BLaER1 (cell line): ENCODE measurements around the gene COBL.
"Not testable (repeated sequence)": the region's sequence is repeated elsewhere in the genome, so short reads cannot be mapped to it uniquely, and the experiment has no call there.

Source experiments
- H3K27ac ChIP-seq: shearing (Covaris generic); formaldehyde crosslinking; 2 replicates; pipeline ENCODE4 v1.8.1; 2022
- H3K27me3 ChIP-seq: shearing (Covaris generic); formaldehyde crosslinking; 2 replicates; pipeline ENCODE4 v1.8.1; 2022
- H3K36me3 ChIP-seq: shearing (Covaris generic); formaldehyde crosslinking; 2 replicates; pipeline ENCODE4 v1.8.1; 2022
- H3K4me1 ChIP-seq: shearing (Covaris generic); formaldehyde crosslinking; 2 replicates; pipeline ENCODE4 v1.8.1; 2022
- H3K4me2 ChIP-seq: shearing (Covaris generic); formaldehyde crosslinking; 2 replicates; pipeline ENCODE4 v1.8.1; 2022
- H3K4me3 ChIP-seq: shearing (Covaris generic); formaldehyde crosslinking; 2 replicates; pipeline ENCODE4 v1.8.1; 2022
- H3K9ac ChIP-seq: shearing (Covaris generic); formaldehyde crosslinking; 2 replicates; pipeline ENCODE4 v1.8.1; 2022
- H3K9me3 ChIP-seq: shearing (Covaris generic); formaldehyde crosslinking; 2 replicates; pipeline ENCODE4 v1.8.1; 2022
- H4K20me1 ChIP-seq: shearing (Covaris generic); formaldehyde crosslinking; 2 replicates; pipeline ENCODE4 v1.8.1; 2022
- Cebpa-rat ChIP-seq: shearing (Covaris generic); IDR thresholded peaks from 2 replicates; pipeline ENCODE4 v1.8.1; 2022

The COBL gene

DNA sequence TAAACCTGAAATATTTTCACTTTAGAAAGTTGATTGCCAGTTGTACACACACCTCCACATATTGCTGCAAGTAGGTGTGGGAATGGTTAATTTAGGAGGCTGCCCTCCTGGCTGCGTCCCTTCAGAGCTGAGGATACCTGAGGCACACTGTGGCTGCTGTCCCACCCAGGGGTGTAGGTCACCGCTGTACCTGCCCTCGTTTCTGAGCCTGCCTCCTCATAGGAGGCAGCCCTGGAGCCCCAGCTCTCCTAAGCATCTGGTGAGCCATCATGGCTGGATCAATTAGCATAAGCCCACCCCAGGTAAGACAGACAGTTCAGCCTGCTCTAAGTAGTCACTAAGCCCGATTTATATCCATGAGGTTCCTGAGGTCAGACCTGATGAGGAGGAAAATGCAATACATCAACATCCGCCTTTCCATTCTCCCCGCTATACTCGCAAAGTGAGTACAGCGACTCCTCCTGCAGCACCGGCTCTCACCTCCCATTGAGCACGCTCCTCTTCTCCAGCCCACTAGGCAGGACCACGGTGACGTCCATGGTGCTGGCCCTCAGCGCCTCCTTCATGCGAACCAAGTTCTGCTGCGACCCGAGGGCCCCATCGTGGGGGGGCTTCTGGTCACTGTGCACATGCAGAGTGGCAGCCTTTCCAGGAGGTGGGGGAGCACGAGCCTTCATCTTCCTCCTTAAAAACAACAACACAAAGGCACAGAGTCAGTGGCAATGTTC is 97.2 kb downstream of the COBL start:
- TF ChIP-seq Cebpa-rat = no peak

GRCh38 chr7:51217804-51218203 is 98.8 kb downstream of the COBL start:
- TF ChIP-seq Cebpa-rat = no peak
- no peaks in the 10 kb centered on the region for H3K4me1 ChIP-seq
- no peak overlapping the region for H3K9ac ChIP-seq
- no peaks in the 10 kb centered on the region for H3K9me3 ChIP-seq
- H4K20me1 ChIP-seq = no peaks in the 10 kb centered on the region
- H3K27ac ChIP-seq = no peak overlapping the region
- H3K27me3 ChIP-seq = no peaks in the 10 kb centered on the region
- H3K4me2 ChIP-seq = no peak overlapping the region
- no peaks in the 10 kb centered on the region for H3K36me3 ChIP-seq
- no peak overlapping the region for H3K4me3 ChIP-seq

More for the DNA sequence above, 97.2 kb downstream of the COBL start:
- no peaks in the 10 kb centered on the region for H3K36me3 ChIP-seq
- no peaks in the 10 kb centered on the region for H3K9me3 ChIP-seq
- H3K9ac ChIP-seq = no peak overlapping the region
- no peaks in the 10 kb centered on the region for H4K20me1 ChIP-seq
- no peaks in the 10 kb centered on the region for H3K4me1 ChIP-seq
- no peak overlapping the region for H3K4me2 ChIP-seq
- H3K4me3 ChIP-seq = no peak overlapping the region
- H3K27me3 ChIP-seq = no peaks in the 10 kb centered on the region
- H3K27ac ChIP-seq = no peak overlapping the region

- Histone ChIP-seq H4K20me1 (no peaks in the 10 kb centered on the region), H3K27me3 (no peaks in the 10 kb centered on the region), H3K4me1 (no peaks in the 10 kb centered on the region), H3K9me3 (no peaks in the 10 kb centered on the region), H3K4me2 (no peak overlapping the region), H3K4me3 (no peak overlapping the region), H3K9ac (no peak overlapping the region), H3K27ac (no peak overlapping the region), H3K36me3 (no peaks in the 10 kb centered on the region)
- TF ChIP-seq Cebpa-rat = no peak
Observed at GRCh38 chr7:51214098-51214497, 102.5 kb downstream of the COBL start.

GRCh38 chr7:51213618-51214017 is 103.0 kb downstream of the COBL start:
- H3K4me1 ChIP-seq = no peaks in the 10 kb centered on the region
- no peak for TF ChIP-seq Cebpa-rat
- H3K4me2 ChIP-seq = no peak overlapping the region
- no peak overlapping the region for H3K27ac ChIP-seq
- H3K36me3 ChIP-seq = no peaks in the 10 kb centered on the region
- no peaks in the 10 kb centered on the region for H4K20me1 ChIP-seq
- no peak overlapping the region for H3K4me3 ChIP-seq
- no peaks in the 10 kb centered on the region for H3K27me3 ChIP-seq
- no peaks in the 10 kb centered on the region for H3K9me3 ChIP-seq
- no peak overlapping the region for H3K9ac ChIP-seq

GRCh38 chr7:51210766-51211165 is 105.8 kb downstream of the COBL start:
- H4K20me1 ChIP-seq = no peaks in the 10 kb centered on the region
- H3K4me2 ChIP-seq = no peak overlapping the region
- peaks cover 4% of the 10 kb centered on the region; the same call in 1 of the 2 replicates for H3K9me3 ChIP-seq
- H3K9ac ChIP-seq = no peak overlapping the region
- H3K4me3 ChIP-seq = no peak overlapping the region
- no peak overlapping the region for H3K27ac ChIP-seq
- no peaks in the 10 kb centered on the region for H3K36me3 ChIP-seq
- no peaks in the 10 kb centered on the region for H3K4me1 ChIP-seq
- no peak for TF ChIP-seq Cebpa-rat
- H3K27me3 ChIP-seq = no peaks in the 10 kb centered on the region

DNA sequence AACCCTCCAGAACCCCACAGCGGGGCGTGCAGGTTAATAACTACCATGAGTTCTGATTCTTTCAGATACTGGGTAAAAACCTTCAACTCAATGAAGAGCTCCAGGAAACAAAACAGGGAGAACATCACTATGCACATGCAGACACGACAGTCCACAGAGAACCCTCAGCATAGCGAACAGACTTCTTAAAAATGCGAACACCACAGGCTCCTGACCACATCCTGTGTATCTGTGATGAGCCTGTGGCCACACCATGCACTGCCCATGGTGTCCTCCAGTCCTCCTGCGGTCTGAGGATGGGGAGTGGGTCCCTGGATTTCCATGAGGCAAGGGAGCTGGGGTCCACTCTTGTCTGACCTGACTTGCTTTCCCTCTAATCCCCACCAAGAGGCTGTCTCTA is 107.2 kb downstream of the COBL start:
- Histone ChIP-seq H3K9me3 (peaks cover 6% of the 10 kb centered on the region), H3K27me3 (no peaks in the 10 kb centered on the region), H3K9ac (no peak overlapping the region), H4K20me1 (no peaks in the 10 kb centered on the region), H3K27ac (no peak overlapping the region), H3K4me2 (no peak overlapping the region), H3K4me1 (no peaks in the 10 kb centered on the region), H3K36me3 (no peaks in the 10 kb centered on the region), H3K4me3 (no peak overlapping the region)
- no peak for TF ChIP-seq Cebpa-rat

- not testable (repeated sequence) for H3K27me3 ChIP-seq, H3K4me3 ChIP-seq, H3K9ac ChIP-seq, H3K36me3 ChIP-seq, H3K27ac ChIP-seq, H4K20me1 ChIP-seq, H3K4me2 ChIP-seq, H3K4me1 ChIP-seq
- H3K9me3 ChIP-seq = peaks cover 13% of the 10 kb centered on the region
Observed at GRCh38 chr7:51208125-51208524, 108.5 kb downstream of the COBL start.

- Histone ChIP-seq H3K27ac (peak overlapping the region; percentile 31; the same call in 1 of the 2 replicates), H3K4me1 (peaks cover 12% of the 10 kb centered on the region)
Observed at GRCh38 chr7:51198654-51199053, 118.0 kb downstream of the COBL start.

DNA sequence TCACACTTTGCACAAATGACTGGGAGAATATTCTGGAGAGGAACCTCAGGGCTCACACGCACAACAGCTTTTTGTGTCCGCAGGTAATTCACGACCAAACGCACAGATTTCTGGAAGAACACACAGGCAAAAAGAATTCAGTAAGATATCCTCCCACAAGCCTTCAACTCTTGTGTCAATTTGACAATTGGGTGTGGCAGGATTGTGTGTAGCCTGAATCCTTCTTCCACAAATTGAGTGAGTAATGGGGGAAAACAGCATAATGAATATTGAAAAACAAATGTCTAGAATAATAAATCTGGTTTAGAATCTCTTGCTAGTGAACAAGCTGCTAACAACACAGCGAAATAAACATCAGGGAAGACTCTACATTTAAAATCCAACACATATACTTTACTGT is 125.6 kb downstream of the COBL start:
- Histone ChIP-seq H3K9me3 (no peaks in the 10 kb centered on the region), H3K36me3 (no peaks in the 10 kb centered on the region), H3K27ac (no peak overlapping the region), H3K4me3 (no peak overlapping the region), H3K27me3 (no peaks in the 10 kb centered on the region), H3K9ac (no peak overlapping the region), H4K20me1 (no peaks in the 10 kb centered on the region), H3K4me2 (no peak overlapping the region), H3K4me1 (peaks cover 8% of the 10 kb centered on the region)
- no peak for TF ChIP-seq Cebpa-rat

More at GRCh38 chr7:51198654-51199053, 118.0 kb downstream of the COBL start:
- no peak overlapping the region for H3K9ac ChIP-seq
- peak overlapping the region; percentile 49 for H3K4me2 ChIP-seq
- no peaks in the 10 kb centered on the region for H4K20me1 ChIP-seq
- no peaks in the 10 kb centered on the region for H3K36me3 ChIP-seq
- peaks cover 11% of the 10 kb centered on the region; the same call in 1 of the 2 replicates for H3K9me3 ChIP-seq
- no peak for TF ChIP-seq Cebpa-rat
- no peaks in the 10 kb centered on the region for H3K27me3 ChIP-seq
- no peak overlapping the region for H3K4me3 ChIP-seq

- H3K4me1 ChIP-seq = peaks cover 8% of the 10 kb centered on the region
- no peak overlapping the region for H3K4me3 ChIP-seq
- TF ChIP-seq Cebpa-rat = no peak
- H3K27ac ChIP-seq = no peak overlapping the region
- H3K36me3 ChIP-seq = no peaks in the 10 kb centered on the region
- H3K9ac ChIP-seq = no peak overlapping the region
- no peaks in the 10 kb centered on the region for H3K27me3 ChIP-seq
- H3K9me3 ChIP-seq = no peaks in the 10 kb centered on the region
- no peak overlapping the region for H3K4me2 ChIP-seq
- H4K20me1 ChIP-seq = no peaks in the 10 kb centered on the region
Observed at GRCh38 chr7:51189777-51190176, 126.8 kb downstream of the COBL start.

DNA sequence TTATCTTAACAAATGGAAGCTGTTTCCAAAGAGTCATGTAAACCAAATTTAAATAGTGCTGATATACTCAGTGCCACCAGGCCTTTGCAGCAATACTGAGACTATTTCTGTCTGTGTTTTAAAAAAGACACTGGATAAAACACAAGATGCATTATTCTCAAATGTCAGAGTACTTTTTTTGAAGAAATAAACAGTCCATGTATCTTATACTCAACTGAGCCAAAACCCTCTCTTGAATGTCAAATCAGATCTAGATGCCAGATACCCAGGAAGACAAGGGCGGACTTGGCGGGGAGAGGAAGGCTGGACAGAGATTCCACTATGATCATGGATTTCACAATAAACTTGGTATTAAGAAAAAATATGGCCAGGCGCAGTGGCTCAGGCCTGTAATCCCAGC is 127.6 kb downstream of the COBL start:
- Histone ChIP-seq H3K36me3 (no peaks in the 10 kb centered on the region), H3K9me3 (no peaks in the 10 kb centered on the region), H3K27ac (no peak overlapping the region), H3K4me2 (no peak overlapping the region), H3K27me3 (no peaks in the 10 kb centered on the region), H3K9ac (no peak overlapping the region), H4K20me1 (no peaks in the 10 kb centered on the region), H3K4me1 (peaks cover 8% of the 10 kb centered on the region), H3K4me3 (no peak overlapping the region)
- no peak for TF ChIP-seq Cebpa-rat
